Vagina (tissue), 2 donors: ENCODE measurements around the gene TMTC1.

Experiments
- POLR2A ChIP-seq, 2 donors: fragments of 450-650 bp; IDR thresholded peaks; one replicate each; pipeline ENCODE4 v1.6.1; 2017; ENCODE audit warnings: antibody characterized with exemption in 2 of 2, mild to moderate bottlenecking in 2 of 2, moderate library complexity in 2 of 2
- POLR2AphosphoS5 ChIP-seq, 2 donors: sonication (generic); formaldehyde crosslinking; IDR thresholded peaks; one replicate each; pipeline ENCODE4 v1.9.0; 2017; ENCODE audit warnings: antibody characterized with exemption in 2 of 2, mild to moderate bottlenecking in 2 of 2, low read depth in 1 of 2; ENCODE audit not compliant: insufficient read depth in 1 of 2
- TF ChIP-seq, protein P1 (sequence below), 3 experiments: fragments of 450-650 bp in 2 of 3; fragments of 200-600 bp in 1 of 3; sonication (generic) in 1 of 3; IDR thresholded peaks; one replicate each; pipeline ENCODE4 v1.5.1; 2017 to 2019; ENCODE audit warnings: antibody characterized with exemption in 3 of 3, mild to moderate bottlenecking in 2 of 3, moderate library complexity in 2 of 3

- TF ChIP-seq, protein P1, sequence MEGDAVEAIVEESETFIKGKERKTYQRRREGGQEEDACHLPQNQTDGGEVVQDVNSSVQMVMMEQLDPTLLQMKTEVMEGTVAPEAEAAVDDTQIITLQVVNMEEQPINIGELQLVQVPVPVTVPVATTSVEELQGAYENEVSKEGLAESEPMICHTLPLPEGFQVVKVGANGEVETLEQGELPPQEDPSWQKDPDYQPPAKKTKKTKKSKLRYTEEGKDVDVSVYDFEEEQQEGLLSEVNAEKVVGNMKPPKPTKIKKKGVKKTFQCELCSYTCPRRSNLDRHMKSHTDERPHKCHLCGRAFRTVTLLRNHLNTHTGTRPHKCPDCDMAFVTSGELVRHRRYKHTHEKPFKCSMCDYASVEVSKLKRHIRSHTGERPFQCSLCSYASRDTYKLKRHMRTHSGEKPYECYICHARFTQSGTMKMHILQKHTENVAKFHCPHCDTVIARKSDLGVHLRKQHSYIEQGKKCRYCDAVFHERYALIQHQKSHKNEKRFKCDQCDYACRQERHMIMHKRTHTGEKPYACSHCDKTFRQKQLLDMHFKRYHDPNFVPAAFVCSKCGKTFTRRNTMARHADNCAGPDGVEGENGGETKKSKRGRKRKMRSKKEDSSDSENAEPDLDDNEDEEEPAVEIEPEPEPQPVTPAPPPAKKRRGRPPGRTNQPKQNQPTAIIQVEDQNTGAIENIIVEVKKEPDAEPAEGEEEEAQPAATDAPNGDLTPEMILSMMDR (IDR thresholded peaks at IDR 0.05) = no peak
- TF ChIP-seq POLR2AphosphoS5 (IDR thresholded peaks at IDR 0.05; ENCODE audit: insufficient read depth in 1 of 2, low read depth in 1 of 2) = no peak
- no peak for TF ChIP-seq POLR2A (IDR thresholded peaks at IDR 0.05)
Observed at GRCh38 chr12:29795715-29796114, 12.0 kb upstream of the TMTC1 start.
